ENCODE data around the gene ZSCAN32. TPM values are rescaled to one million over a fixed set of nuclear protein-coding genes. Genes with fewer than 3 reads are reported as not detected.

The ZSCAN32 gene
- total RNA-seq, 2 donors from 2014 or later = 17.8 to 20.5 TPM

DNA sequence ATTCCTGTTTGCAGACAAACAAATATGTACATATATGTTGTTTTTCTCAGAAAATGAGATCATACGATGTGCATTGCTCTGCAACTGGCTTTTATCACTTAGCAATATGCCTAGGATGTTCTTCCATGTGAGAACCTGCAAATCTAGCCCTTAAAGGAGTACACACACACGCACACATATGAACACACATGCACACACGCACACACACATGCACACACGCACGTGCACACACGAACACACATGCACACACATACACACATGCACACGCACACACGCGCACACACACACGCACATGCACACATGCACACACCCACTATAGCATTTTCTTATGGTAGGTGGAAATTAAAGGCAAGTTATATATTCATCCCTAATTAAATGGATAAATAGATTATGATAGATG lies 53.2 kb downstream of the ZSCAN32 start:
- H3K4me3 Mint-ChIP-seq = no peak overlapping the region
- peaks cover 0 to 1% of the 10 kb centered on the region in 2 donors for H3K9me3 Mint-ChIP-seq
- no peak for ATAC-seq (replicated peaks in 1 of 2)
- no peak for DNase-seq
- H3K4me1 Mint-ChIP-seq (ENCODE audit: low read depth) = no peaks in the 10 kb centered on the region
- no peak overlapping the region for H3K27ac Mint-ChIP-seq
- H3K27me3 Mint-ChIP-seq (ENCODE audit: low read depth) = no peaks in the 10 kb centered on the region
- no peaks in the 10 kb centered on the region for H3K36me3 Mint-ChIP-seq (ENCODE audit: insufficient read depth in 2 of 2)

- Mint-ChIP-seq H3K27me3 (ENCODE audit: low read depth) (no peaks in the 10 kb centered on the region), H3K36me3 (ENCODE audit: insufficient read depth in 2 of 2) (no peaks in the 10 kb centered on the region), H3K9me3 (peaks cover 0 to 1% of the 10 kb centered on the region in 2 donors), H3K27ac (no peak overlapping the region), H3K4me1 (ENCODE audit: low read depth) (no peaks in the 10 kb centered on the region), H3K4me3 (no peak overlapping the region)
- ATAC-seq (replicated peaks in 1 of 2) (no peak), DNase-seq (no peak)
These were observed 54.8 kb downstream of the ZSCAN32 start for GRCh38 chr16:3346041-3346440.

Other genes with a start within 250 kb of the ZSCAN32 start
- under 1 TPM in 1 of 2 donors, not detected in 1; 0.35 TPM for gene OR1F1, start 212.8 kb downstream of the ZSCAN32 start, total RNA-seq
- gene ZNF200, start 165.8 kb downstream of the ZSCAN32 start, total RNA-seq = 10 to 100 TPM; 14.8 to 15.5 TPM
- under 1 TPM; 0.14 to 0.21 TPM for gene MEFV, start 144.4 kb downstream of the ZSCAN32 start, total RNA-seq
- gene ZNF263, start 117.5 kb downstream of the ZSCAN32 start, total RNA-seq = 10 to 100 TPM; 26.0 to 30.7 TPM
- 10 to 100 TPM in 1 of 2 donors, 1 to 10 TPM in 1; 10.0 to 10.3 TPM for gene TIGD7, start 95.6 kb downstream of the ZSCAN32 start, total RNA-seq
- 10 to 100 TPM; 28.3 to 40.4 TPM for gene ZNF75A, start 95.5 kb downstream of the ZSCAN32 start, total RNA-seq
- gene OR2C1, start 45.1 kb downstream of the ZSCAN32 start, total RNA-seq = not detected
- gene ZNF174, start 211 bp upstream of the ZSCAN32 start, total RNA-seq = 10 to 100 TPM; 11.4 to 12.2 TPM
- 1 to 10 TPM; 3.8 to 4.5 TPM for gene ZNF597, start 42.5 kb upstream of the ZSCAN32 start, total RNA-seq
- gene NAA60, start 42.7 kb upstream of the ZSCAN32 start, total RNA-seq = 10 to 100 TPM; 58.5 to 69.7 TPM
- gene C16orf90, start 94.5 kb upstream of the ZSCAN32 start, total RNA-seq = not detected
- gene CLUAP1, start 100.0 kb upstream of the ZSCAN32 start, total RNA-seq = 10 to 100 TPM; 16.8 to 18.2 TPM
- 10 to 100 TPM; 24.1 to 28.8 TPM for gene NLRC3, start 176.4 kb upstream of the ZSCAN32 start, total RNA-seq
- gene SLX4, start 210.6 kb upstream of the ZSCAN32 start, total RNA-seq = 10 to 100 TPM; 12.6 to 15.7 TPM